ENCODE data around the gene WDFY2. TPM values are rescaled to one million over a fixed set of nuclear protein-coding genes. Genes with fewer than 3 reads are reported as not detected.

WDFY2 gene
- total and polyA plus RNA-seq, 10 of the 15 experiments (the other 5 are each of a cell fraction or from before 2014, with no cell fraction given) = 2.1 to 13.0 (median 8.1) TPM

DNA sequence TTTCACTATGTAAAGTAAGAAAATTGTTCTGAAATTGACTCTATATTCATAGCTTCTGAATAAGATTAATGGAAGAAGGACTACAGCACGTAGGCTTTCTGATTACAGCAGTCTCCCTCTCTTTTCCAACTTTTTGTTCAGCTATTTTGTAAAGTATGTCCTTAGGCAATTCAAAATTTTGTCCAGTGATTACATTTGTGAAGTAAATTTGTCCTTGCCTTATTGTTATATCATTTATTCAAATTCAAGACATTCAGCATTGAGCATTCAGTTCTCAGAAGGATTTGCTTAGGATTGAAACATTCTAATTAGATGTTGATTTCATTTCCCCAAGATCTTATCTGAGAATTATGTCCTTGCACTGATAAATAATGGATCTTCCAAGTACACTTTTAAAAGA lies 76.6 kb downstream of the WDFY2 start (continued):
- TF ChIP-seq, protein P1, sequence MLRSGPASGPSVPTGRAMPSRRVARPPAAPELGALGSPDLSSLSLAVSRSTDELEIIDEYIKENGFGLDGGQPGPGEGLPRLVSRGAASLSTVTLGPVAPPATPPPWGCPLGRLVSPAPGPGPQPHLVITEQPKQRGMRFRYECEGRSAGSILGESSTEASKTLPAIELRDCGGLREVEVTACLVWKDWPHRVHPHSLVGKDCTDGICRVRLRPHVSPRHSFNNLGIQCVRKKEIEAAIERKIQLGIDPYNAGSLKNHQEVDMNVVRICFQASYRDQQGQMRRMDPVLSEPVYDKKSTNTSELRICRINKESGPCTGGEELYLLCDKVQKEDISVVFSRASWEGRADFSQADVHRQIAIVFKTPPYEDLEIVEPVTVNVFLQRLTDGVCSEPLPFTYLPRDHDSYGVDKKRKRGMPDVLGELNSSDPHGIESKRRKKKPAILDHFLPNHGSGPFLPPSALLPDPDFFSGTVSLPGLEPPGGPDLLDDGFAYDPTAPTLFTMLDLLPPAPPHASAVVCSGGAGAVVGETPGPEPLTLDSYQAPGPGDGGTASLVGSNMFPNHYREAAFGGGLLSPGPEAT (IDR thresholded peaks at IDR 0.05; ENCODE audit: low read depth) = no peak
- TF ChIP-seq ESRRA (IDR thresholded peaks at IDR 0.05; ENCODE audit: low read length) (no peak), JUNB (IDR thresholded peaks at IDR 0.05) (no peak)

DNA sequence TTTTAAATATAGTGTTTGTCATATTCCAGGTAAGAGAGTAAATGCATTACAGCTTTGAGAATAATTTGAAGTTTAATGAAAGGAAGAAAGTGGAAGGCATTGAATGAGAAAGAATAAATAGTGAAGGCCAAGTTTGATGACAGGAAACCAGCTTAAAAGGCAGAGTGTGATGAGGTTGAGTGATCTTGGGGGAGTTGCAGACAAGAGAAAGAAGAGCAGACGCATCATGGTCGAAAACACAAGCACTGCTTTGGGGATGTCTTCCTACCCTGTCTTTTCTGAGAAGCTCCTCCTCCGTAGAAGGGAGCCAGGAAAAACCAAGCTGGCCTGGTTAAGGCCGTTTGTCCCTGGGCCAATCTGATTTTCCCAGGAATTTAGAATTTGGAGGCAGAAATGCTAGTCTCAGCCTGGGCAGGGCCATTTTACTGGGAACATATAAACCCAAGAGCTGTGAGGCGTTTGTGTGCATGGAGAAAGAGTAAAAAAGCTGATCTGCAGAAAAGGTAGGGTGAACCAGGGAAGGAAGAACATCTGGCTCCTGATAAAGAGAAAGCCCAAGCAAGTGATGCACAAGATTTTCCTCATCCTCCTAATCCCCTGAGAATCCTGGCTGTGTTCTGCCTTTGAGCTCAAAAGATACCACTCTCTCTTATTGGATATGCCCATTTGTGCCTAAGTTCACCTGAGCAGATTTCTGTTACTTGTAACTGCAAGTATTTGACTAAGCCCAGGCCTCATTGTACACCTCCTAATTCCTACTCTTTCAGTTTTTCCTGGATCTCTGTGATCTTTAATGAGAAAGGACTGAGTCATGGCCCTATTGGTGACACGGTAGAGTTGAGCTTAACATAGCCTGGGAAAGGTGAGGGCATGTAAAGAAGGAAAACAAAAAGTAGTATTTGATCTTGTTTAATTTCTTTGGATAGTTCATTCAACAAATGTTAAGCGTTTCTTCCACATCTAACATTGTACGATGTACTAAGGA lies 80.0 kb downstream of the WDFY2 start:
- Histone ChIP-seq H3K9me3 (replicated peaks; ENCODE audit: control insufficient read depth, insufficient read depth, low read length) (no peaks in the 10 kb centered on the region), H3K4me2 (ENCODE audit: control insufficient read depth, insufficient read depth) (no peak overlapping the region), H3K79me2 (ENCODE audit: control insufficient read depth, insufficient read depth, low read length) (no peaks in the 10 kb centered on the region), H3K4me1 (ENCODE audit: control insufficient read depth, insufficient read depth, low read length) (no peaks in the 10 kb centered on the region), H3K4me3 (no peak overlapping the region), H3K27ac (ENCODE audit: control insufficient read depth, insufficient read depth) (no peak overlapping the region), H2AFZ (ENCODE audit: control insufficient read depth, low read depth, low read length) (no peak overlapping the region), H3K27me3 (replicated peaks in 1 of 2; ENCODE audit: control insufficient read depth in 2 of 2, insufficient read depth in 2 of 2, low read length in 1 of 2) (no peaks in the 10 kb centered on the region), H3K9ac (ENCODE audit: control insufficient read depth, insufficient read depth, low read length) (no peak overlapping the region), H4K20me1 (ENCODE audit: control insufficient read depth, insufficient read depth) (no peaks in the 10 kb centered on the region), H3K36me3 (ENCODE audit: control insufficient read depth in 2 of 2, insufficient read depth in 2 of 2, low read length in 1 of 2) (no peaks in the 10 kb centered on the region)
- FAIRE-seq (no peak), DNase-seq (ENCODE audit: low read depth, low spot score) (no peak), ATAC-seq (no peak)
- ChIA-PET RAD21 (ENCODE audit: unreplicated experiment) (interaction anchor here (0.8 to 1.4 kb wide), 2 partner anchors 11 to 79 kb away, joined by 3 to 4 read pairs; no protein-coding TSS in a partner anchor), SMC1A (ENCODE audit: uncharacterized antibody, unreplicated experiment) (interaction anchor here (0.7 to 1.4 kb wide), 6 partner anchors 17 to 210 kb away, joined by 3 to 4 read pairs (median 3); no protein-coding TSS in a partner anchor), POLR2A (interaction anchor here (0.6 kb wide), 1 partner anchor 9 kb away, joined by 4 read pairs; no protein-coding TSS in a partner anchor), CTCF (interaction anchor here (1.2 to 1.7 kb wide), 2 partner anchors 35 to 133 kb away, joined by 3 to 4 read pairs; no protein-coding TSS in a partner anchor)
- no TSS peak for BruUV-seq (replicated peaks)
- in situ Hi-C loops (cut with MboI) = no loop called here
- TF ChIP-seq BACH1 (IDR thresholded peaks at IDR 0.05; ENCODE audit: borderline replicate concordance) = no peak
- TF ChIP-seq, protein P2, sequence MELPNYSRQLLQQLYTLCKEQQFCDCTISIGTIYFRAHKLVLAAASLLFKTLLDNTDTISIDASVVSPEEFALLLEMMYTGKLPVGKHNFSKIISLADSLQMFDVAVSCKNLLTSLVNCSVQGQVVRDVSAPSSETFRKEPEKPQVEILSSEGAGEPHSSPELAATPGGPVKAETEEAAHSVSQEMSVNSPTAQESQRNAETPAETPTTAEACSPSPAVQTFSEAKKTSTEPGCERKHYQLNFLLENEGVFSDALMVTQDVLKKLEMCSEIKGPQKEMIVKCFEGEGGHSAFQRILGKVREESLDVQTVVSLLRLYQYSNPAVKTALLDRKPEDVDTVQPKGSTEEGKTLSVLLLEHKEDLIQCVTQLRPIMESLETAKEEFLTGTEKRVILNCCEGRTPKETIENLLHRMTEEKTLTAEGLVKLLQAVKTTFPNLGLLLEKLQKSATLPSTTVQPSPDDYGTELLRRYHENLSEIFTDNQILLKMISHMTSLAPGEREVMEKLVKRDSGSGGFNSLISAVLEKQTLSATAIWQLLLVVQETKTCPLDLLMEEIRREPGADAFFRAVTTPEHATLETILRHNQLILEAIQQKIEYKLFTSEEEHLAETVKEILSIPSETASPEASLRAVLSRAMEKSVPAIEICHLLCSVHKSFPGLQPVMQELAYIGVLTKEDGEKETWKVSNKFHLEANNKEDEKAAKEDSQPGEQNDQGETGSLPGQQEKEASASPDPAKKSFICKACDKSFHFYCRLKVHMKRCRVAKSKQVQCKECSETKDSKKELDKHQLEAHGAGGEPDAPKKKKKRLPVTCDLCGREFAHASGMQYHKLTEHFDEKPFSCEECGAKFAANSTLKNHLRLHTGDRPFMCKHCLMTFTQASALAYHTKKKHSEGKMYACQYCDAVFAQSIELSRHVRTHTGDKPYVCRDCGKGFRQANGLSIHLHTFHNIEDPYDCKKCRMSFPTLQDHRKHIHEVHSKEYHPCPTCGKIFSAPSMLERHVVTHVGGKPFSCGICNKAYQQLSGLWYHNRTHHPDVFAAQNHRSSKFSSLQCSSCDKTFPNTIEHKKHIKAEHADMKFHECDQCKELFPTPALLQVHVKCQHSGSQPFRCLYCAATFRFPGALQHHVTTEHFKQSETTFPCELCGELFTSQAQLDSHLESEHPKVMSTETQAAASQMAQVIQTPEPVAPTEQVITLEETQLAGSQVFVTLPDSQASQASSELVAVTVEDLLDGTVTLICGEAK (IDR thresholded peaks at IDR 0.05; ENCODE audit: borderline replicate concordance) = no peak
- no peak for TF ChIP-seq GABPA (IDR thresholded peaks at IDR 0.05; ENCODE audit: low read depth)
- TF ChIP-seq NFYA (IDR thresholded peaks at IDR 0.05; ENCODE audit: borderline replicate concordance, low read depth, low read length) = no peak
- 88% methylated on average over 8 of the region's 8 CpGs for WGBS (ENCODE audit: insufficient coverage, insufficient replicate concordance, low lambda C conversion rate, missing lambda C conversion rate)
- intact Hi-C loops (cut with micrococcal nuclease; ENCODE audit: unreplicated experiment) = no loop called here

Measured in GM12878 (cell line).